Measurements from ENCODE around the gene PACS2.

DNA sequence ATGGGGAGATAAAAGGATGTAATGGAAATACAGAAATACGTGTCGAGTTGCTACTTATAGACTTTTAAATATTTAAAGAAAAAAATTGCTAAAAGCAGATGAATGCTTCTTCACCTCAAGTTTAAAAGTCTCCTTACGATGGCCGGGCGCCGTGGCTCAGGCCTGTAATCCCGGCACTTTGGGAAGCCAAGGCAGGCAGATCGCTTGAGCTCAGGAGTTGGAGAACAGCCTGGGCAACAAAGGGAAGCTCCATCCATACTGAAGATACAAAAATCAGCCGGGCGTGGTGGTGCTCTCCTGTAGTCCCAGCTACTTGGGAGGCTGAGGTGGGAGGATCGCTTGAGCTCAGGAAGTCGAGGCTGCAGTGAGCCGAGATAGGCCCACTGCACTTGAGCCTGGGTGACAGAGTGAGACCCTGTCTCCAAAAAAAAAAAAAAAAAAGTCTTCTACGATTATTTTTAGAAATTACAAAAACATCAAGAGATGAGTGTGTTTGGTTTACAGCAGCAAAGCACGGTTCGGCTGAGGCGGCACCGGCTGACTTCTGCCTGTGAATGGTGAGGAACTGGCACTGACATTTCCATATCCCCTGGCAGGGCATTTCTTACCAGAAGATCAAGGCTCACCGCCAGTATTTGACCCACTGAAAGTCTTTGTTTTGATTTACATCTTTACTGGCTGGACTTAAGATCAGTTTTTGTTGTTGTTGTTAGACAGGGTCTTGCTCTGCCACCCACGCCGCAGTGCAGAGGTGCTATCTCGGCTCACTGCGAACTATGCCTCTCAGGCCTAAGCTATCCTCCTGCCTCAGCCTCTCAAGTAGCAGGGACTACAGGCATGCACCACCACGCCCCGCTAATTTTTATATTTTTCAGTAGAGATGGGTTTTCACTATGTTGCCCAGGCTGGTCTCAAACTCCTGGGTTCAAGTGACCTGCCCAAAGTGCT lies 101.2 kb downstream of the PACS2 start:
- TF ChIP-seq, protein P1, sequence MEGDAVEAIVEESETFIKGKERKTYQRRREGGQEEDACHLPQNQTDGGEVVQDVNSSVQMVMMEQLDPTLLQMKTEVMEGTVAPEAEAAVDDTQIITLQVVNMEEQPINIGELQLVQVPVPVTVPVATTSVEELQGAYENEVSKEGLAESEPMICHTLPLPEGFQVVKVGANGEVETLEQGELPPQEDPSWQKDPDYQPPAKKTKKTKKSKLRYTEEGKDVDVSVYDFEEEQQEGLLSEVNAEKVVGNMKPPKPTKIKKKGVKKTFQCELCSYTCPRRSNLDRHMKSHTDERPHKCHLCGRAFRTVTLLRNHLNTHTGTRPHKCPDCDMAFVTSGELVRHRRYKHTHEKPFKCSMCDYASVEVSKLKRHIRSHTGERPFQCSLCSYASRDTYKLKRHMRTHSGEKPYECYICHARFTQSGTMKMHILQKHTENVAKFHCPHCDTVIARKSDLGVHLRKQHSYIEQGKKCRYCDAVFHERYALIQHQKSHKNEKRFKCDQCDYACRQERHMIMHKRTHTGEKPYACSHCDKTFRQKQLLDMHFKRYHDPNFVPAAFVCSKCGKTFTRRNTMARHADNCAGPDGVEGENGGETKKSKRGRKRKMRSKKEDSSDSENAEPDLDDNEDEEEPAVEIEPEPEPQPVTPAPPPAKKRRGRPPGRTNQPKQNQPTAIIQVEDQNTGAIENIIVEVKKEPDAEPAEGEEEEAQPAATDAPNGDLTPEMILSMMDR (conservative IDR thresholded peaks at IDR 0.05; ENCODE audit: low read depth, low read length): no peak
- TF ChIP-seq MAFK (IDR thresholded peaks at IDR 0.05; ENCODE audit: low read depth, low read length): no peak

All from IMR-90 (cell line).